Measurements from ENCODE around the gene TMEM52B.

The TMEM52B gene

GRCh38 chr12:10130042-10130441 is 48.8 kb upstream of the TMEM52B start, which contains the start of gene CLEC7A:
Gene CLEC7A, minus strand, starts transcription at chr12:10130199. Its CDS starts 117 bp downstream, at chr12:10130082.
- CTCF ChIA-PET: interaction anchor here (1.2 to 1.6 kb wide), 3 partner anchors 19 to 379 kb away, joined by 3 to 8 read pairs (median 3); no protein-coding TSS in a partner anchor
- Histone ChIP-seq H3K36me3 (ENCODE audit: control insufficient read depth in 2 of 2, insufficient read depth in 1 of 2, low read length in 2 of 2) (no peaks in the 10 kb centered on the region), H3K9me3 (ENCODE audit: control insufficient read depth, insufficient read depth, low read depth, low read length) (no peaks in the 10 kb centered on the region), H3K4me3 (ENCODE audit: low read depth, low read length) (no peak within 1 kb of the TSS), H3K4me1 (ENCODE audit: control insufficient read depth, insufficient read depth, low read length) (no peaks in the 10 kb centered on the region), H3K27ac (ENCODE audit: extremely low read depth, low read depth, low read length) (no peak within 1 kb of the TSS)
- TF ChIP-seq ZNF155 (tag by site-specific recombination; IDR thresholded peaks at IDR 0.05) (no peak), ZNF555 (tag by site-specific recombination; conservative IDR thresholded peaks at IDR 0.05) (no peak)
- POLR2A ChIA-PET: no interaction called here

GRCh38 chr12:10131111-10131690 is 47.6 kb upstream of the TMEM52B start:
- H3K4me1 ChIP-seq (ENCODE audit: control insufficient read depth, insufficient read depth, low read length): no peaks in the 10 kb centered on the region
- no peaks in the 10 kb centered on the region for H3K9me3 ChIP-seq (ENCODE audit: control insufficient read depth, insufficient read depth, low read depth, low read length)
- TF ChIP-seq ZNF266 (tag by site-specific recombination; IDR thresholded peaks at IDR 0.05; ENCODE audit: low read depth) (no peak), ZNF223 (tag by site-specific recombination; IDR thresholded peaks at IDR 0.05) (no peak), OVOL3 (tag by site-specific recombination; IDR thresholded peaks at IDR 0.05) (no peak)
- no peaks in the 10 kb centered on the region for H3K36me3 ChIP-seq (ENCODE audit: control insufficient read depth in 2 of 2, insufficient read depth in 1 of 2, low read length in 2 of 2)
- H3K27ac ChIP-seq (ENCODE audit: extremely low read depth, low read depth, low read length): no peak overlapping the region
- ChIA-PET CTCF (interaction anchor here (1.2 to 1.6 kb wide), 2 partner anchors 12 to 380 kb away, joined by 7 to 8 read pairs; no protein-coding TSS in a partner anchor), POLR2A (no interaction called here)
- no peak overlapping the region for H3K4me3 ChIP-seq (ENCODE audit: low read depth, low read length)

- no peaks in the 10 kb centered on the region for H3K9me3 ChIP-seq (ENCODE audit: control insufficient read depth, insufficient read depth, low read depth, low read length)
- TF ChIP-seq OVOL3 (tag by site-specific recombination; IDR thresholded peaks at IDR 0.05) (no peak), ZNF624 (tag by site-specific recombination; IDR thresholded peaks at IDR 0.05) (no peak), KLF7 (tag by site-specific recombination; IDR thresholded peaks at IDR 0.05; ENCODE audit: borderline replicate concordance) (no peak), ZNF350 (tag by site-specific recombination; IDR thresholded peaks at IDR 0.05) (no peak), ZNF404 (tag by site-specific recombination; IDR thresholded peaks at IDR 0.05) (no peak), ZNF155 (tag by site-specific recombination; IDR thresholded peaks at IDR 0.05) (no peak), ZNF112 (tag by site-specific recombination; IDR thresholded peaks at IDR 0.05) (no peak), ZIC2 (tag by site-specific recombination; IDR thresholded peaks at IDR 0.05) (no peak)
- H3K4me1 ChIP-seq (ENCODE audit: control insufficient read depth, insufficient read depth, low read length): no peaks in the 10 kb centered on the region
- H3K4me3 ChIP-seq (ENCODE audit: low read depth, low read length): no peak overlapping the region
- POLR2A ChIA-PET: interaction anchor here (0.6 kb wide), 1 partner anchor 209 kb away, joined by 8 read pairs; no protein-coding TSS in a partner anchor
- no peak overlapping the region for H3K27ac ChIP-seq (ENCODE audit: extremely low read depth, low read depth, low read length)
- CTCF ChIA-PET: interaction anchor here (0.9 kb wide), 1 partner anchor 111 kb away, joined by 4 read pairs; no protein-coding TSS in a partner anchor
- no peaks in the 10 kb centered on the region for H3K36me3 ChIP-seq (ENCODE audit: control insufficient read depth in 2 of 2, insufficient read depth in 1 of 2, low read length in 2 of 2)
Observed at GRCh38 chr12:10132850-10133370, 45.9 kb upstream of the TMEM52B start.

GRCh38 chr12:10135126-10135525 is 43.7 kb upstream of the TMEM52B start:
- H3K27ac ChIP-seq (ENCODE audit: extremely low read depth, low read depth, low read length): no peak overlapping the region
- H3K4me1 ChIP-seq (ENCODE audit: control insufficient read depth, insufficient read depth, low read length): no peaks in the 10 kb centered on the region
- ChIA-PET CTCF (interaction anchor here (0.7 to 1.3 kb wide), 2 partner anchors 17 to 126 kb away, joined by 3 to 4 read pairs; no protein-coding TSS in a partner anchor), POLR2A (no interaction called here)
- H3K36me3 ChIP-seq (ENCODE audit: control insufficient read depth in 2 of 2, insufficient read depth in 1 of 2, low read length in 2 of 2): no peaks in the 10 kb centered on the region
- TF ChIP-seq ZNF670 (tag by site-specific recombination; IDR thresholded peaks at IDR 0.05; ENCODE audit: low read depth) (no peak), ZNF211 (tag by site-specific recombination; IDR thresholded peaks at IDR 0.05; ENCODE audit: low read depth) (no peak), ZNF324 (tag by site-specific recombination; IDR thresholded peaks at IDR 0.05) (no peak), KLF1 (tag by site-specific recombination; IDR thresholded peaks at IDR 0.05) (no peak), MYNN (tag by site-specific recombination; IDR thresholded peaks at IDR 0.05; ENCODE audit: borderline replicate concordance) (no peak), ZNF544 (tag by site-specific recombination; IDR thresholded peaks at IDR 0.05) (no peak), KLF16 (tag by site-specific recombination; IDR thresholded peaks at IDR 0.05) (no peak)
- no peak overlapping the region for H3K4me3 ChIP-seq (ENCODE audit: low read depth, low read length)
- no peaks in the 10 kb centered on the region for H3K9me3 ChIP-seq (ENCODE audit: control insufficient read depth, insufficient read depth, low read depth, low read length)

All from HEK293 (cell line).